ENCODE results near the gene FICD.

DNA sequence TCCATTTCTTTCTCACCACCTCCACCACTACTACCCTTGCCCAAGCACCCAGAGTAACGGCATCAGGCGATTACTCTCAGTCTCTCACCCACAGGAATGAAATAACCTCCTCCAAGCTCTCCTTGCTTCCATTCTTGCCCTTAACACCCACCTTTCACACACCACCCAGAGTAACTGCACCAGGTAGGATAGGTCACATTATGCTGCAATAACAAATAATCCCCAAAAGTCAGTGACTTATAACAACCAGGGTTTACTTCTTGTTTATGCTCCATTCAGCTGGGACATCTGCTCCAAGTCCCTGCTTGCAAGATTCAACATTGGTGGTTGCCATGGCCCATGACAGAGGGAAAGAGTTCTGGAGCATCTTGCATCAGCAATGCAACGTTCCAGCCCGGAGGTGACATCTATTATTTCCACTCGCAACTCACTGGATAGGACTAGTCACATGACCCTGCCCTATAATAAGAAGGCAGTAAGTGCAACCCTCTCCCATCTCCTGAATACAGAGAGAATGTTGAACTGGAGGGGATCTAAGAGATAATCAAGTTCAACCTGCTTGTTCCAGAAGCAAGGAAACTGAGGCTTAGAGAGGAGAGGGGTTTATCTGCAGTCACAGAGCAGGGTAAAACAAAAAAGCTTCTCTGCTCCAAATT is 41.5 kb upstream of the FICD start:
- TF ChIP-seq, protein P1, sequence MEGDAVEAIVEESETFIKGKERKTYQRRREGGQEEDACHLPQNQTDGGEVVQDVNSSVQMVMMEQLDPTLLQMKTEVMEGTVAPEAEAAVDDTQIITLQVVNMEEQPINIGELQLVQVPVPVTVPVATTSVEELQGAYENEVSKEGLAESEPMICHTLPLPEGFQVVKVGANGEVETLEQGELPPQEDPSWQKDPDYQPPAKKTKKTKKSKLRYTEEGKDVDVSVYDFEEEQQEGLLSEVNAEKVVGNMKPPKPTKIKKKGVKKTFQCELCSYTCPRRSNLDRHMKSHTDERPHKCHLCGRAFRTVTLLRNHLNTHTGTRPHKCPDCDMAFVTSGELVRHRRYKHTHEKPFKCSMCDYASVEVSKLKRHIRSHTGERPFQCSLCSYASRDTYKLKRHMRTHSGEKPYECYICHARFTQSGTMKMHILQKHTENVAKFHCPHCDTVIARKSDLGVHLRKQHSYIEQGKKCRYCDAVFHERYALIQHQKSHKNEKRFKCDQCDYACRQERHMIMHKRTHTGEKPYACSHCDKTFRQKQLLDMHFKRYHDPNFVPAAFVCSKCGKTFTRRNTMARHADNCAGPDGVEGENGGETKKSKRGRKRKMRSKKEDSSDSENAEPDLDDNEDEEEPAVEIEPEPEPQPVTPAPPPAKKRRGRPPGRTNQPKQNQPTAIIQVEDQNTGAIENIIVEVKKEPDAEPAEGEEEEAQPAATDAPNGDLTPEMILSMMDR (IDR thresholded peaks at IDR 0.05; ENCODE audit: poor library complexity, severe bottlenecking): no peak
- TF ChIP-seq EZH2 (IDR thresholded peaks at IDR 0.05; ENCODE audit: borderline replicate concordance, insufficient read depth, low read length, poor library complexity, severe bottlenecking): no peak
- TF ChIP-seq POLR2AphosphoS5 (IDR thresholded peaks at IDR 0.05): no peak
- TF ChIP-seq TAF1 (IDR thresholded peaks at IDR 0.05; ENCODE audit: low read depth): no peak
- TF ChIP-seq EP300 (conservative IDR thresholded peaks at IDR 0.05; ENCODE audit: poor library complexity, severe bottlenecking): no peak

All from neural cell (in vitro differentiated cells).